Measurements from ENCODE around the gene MIB1.

Gene MIB1

GRCh38 chr18:21820033-21820810, 79.6 kb downstream of the MIB1 start:
- peak; percentile 31 for DNase-seq (ENCODE audit: low spot score)

- DNase-seq (ENCODE audit: low spot score) = no peak
Measured at GRCh38 chr18:21820811-21821143, 80.2 kb downstream of the MIB1 start.

DNA sequence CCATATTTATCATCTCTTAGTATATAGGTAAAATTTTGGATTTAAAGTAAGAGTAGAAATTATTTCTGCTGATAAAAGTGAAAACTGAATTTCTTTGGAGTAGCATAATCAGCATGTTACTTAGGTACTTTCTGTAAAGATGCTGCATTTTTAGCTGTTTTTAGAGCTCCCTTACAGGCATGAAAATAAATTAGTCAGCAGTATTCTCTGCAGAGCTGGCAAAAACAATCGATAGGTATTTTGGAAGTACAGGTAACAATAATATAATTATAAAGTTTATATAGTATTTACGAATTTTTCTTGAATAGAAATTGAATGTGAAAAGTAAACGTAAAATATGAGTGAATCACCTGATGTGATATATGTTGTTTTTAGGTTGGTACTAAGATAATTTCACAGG, 83.3 kb downstream of the MIB1 start:
- no peak for DNase-seq (ENCODE audit: low spot score)

DNA sequence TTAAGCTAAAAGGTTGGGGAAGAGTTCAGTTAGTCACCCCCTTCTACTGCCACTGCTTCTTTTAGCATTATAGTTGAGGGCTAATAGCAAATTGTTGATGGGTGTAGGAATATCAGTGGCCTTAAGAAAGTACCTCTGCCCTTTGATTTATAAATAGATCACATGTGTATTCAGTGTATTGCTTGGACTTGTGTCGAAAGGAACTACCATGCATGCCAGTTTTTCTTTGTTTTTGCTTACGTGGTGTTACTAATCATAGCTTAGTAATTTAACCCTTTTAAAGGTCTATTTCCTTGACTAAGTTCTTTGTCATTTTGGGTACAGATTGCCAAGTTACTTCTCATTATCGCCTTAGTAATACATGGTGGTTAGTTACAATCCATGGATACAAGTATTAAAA, 85.6 kb downstream of the MIB1 start:
- DNase-seq (ENCODE audit: low spot score) = no peak

DNA sequence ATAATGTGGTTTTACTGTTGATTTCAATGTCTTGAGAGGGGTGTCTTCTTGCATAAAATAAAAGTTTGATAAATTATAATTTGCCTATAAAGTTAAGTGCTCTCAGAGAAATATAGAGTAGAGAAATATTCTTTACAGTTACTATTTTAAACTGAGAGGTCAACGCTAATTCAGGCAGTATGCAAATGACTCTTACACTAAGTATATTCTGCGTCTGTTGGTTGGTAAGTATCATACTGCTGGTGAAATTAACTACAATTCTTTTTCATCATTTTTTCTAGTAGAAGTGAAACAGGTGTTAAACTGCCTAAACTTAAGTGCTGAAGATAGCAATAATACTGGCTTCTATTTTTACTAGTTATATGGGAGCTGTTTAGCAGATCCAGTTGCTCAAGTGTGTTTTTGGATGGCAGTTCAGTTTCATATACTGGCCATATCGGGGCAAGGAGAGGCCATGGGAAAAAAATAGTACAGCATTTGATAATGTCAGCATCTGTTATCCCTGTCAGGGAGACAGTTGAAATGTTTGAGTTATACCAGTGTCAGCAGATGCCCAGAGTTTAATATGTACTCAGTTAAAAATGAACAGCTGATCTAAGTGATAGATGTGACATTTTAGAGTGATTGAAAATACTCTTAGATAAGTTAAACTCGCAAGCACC, 86.2 kb downstream of the MIB1 start:
- no peak for DNase-seq (ENCODE audit: low spot score)

GRCh38 chr18:21830532-21830931, 89.9 kb downstream of the MIB1 start:
- DNase-seq (ENCODE audit: low spot score) = no peak

- peak; percentile 12 for DNase-seq (ENCODE audit: low spot score)
Measured at GRCh38 chr18:21831413-21831831, 90.8 kb downstream of the MIB1 start.

- no peak for DNase-seq (ENCODE audit: low spot score)
Measured at GRCh38 chr18:21833604-21834298, 93.2 kb downstream of the MIB1 start.

GRCh38 chr18:21834299-21834660, 93.7 kb downstream of the MIB1 start:
- DNase-seq (ENCODE audit: low spot score) = no peak

DNA sequence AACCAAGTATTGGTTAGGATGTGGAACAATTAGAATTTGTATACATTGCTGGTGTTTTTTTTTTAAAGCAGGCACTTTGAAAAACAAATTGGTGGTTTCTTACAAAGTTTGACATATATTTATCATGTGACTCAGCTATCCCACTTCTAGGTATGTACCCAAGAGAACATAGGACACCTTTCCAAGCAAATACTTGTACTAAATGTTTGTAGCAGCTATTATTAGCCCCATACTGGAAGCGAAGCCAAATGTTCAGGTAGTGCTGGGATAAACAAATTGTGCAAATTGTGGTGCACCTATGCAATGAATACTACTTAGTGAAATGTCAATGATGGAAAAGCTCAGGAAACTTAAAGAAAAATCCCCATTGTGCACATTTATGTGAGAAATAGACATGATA, 101.0 kb downstream of the MIB1 start:
- DNase-seq (ENCODE audit: low spot score) = no peak

DNA sequence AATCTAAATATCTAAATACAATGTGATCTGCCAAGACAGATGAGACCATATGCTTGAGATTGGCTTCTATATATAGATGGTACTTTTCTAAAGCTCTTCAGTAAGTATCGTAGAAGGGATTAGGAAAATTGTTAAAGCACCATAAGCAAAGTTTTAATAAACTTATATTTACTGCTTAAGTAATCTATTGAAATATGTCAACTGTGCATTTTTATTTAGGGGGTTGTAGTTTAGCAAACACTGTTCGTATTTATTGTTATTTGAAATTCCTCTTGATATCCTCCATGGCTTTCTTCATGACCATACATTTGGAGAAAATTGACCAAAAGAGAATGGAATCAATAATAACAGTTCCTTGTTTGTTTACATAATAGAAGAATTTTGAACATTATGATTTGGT, 102.7 kb downstream of the MIB1 start:
- DNase-seq (ENCODE audit: low spot score) = no peak

GRCh38 chr18:21851327-21851961, 110.9 kb downstream of the MIB1 start:
- DNase-seq (ENCODE audit: low spot score) = peak; percentile 56

DNA sequence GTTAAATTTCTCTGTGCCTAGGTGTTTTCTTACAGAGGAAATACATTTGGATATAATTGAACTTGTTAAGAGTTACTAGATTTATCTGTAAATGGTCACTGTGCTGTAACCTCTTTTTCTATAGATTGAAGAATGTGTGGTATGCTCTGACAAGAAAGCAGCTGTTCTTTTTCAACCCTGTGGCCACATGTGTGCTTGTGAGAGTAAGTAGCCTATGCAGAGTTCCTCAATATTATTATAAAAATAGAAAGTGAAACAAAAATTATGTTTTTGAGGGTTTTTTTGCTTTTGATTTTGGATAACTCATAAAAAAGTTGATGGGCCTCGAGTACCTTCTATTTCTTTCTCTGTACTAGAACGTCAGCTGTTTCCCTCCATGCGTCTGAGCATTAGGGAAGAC, 112.4 kb downstream of the MIB1 start:
- DNase-seq (ENCODE audit: low spot score) = no peak

DNA sequence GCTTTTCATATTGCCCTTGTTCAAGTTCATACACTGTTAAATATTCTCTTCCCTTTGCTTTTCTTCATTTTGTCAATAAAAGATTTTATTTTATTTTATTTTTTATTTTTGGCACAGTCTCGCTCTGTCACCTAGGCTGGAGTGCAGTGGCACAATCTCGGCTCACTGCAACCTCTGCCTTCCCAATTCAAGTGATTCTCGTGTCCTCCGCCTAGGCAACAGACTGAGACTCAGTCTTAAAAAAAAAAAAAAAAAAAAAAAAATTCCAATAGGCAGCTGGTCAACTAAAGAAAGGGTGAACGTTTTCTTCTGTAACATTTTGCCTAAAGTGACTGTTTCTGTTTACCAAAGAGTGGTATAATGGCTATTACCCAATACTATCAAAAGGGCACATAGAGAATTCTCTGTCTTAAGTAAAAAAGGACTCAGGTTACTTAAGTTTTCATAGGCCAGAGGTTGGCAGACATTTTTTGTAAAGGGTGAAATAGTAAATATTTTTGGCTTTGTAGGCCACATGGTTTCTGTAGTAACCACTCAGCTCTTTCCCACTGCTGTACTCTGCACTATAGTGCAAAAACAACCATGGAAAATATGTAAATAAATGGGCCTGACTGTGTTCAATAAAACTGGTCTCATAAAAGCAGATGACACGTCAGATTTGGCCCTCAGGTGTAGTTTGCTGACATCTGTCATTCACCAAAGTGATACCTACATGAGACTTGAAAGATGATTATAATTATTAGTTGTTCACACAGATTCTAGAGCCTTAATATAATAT, 113.4 kb downstream of the MIB1 start:
- DNase-seq (ENCODE audit: low spot score) = no peak

DNA sequence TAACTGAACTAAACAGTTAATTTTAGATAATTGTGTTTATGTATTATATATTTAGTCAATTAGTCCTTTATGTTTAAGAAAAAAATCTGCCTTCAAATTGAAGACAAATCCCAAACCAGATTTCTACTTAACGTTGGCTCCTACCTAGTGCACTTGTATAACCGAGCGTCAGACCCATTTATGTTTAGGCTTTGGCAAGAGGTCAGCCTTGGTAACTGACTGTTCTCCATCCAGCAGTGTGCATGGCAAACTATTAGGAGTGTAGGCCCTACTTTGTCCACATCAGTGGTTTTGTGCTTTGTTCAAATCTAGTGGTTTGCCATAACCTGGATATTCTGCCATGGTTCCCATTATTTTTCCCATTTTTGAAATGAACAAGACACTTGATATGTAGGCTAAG, 114.8 kb downstream of the MIB1 start:
- DNase-seq (ENCODE audit: low spot score) = no peak

GRCh38 chr18:21857871-21858270, 117.3 kb downstream of the MIB1 start:
- DNase-seq (ENCODE audit: low spot score) = no peak

- DNase-seq (ENCODE audit: low spot score) = no peak
Measured at GRCh38 chr18:21858544-21858943, 118.0 kb downstream of the MIB1 start.

DNA sequence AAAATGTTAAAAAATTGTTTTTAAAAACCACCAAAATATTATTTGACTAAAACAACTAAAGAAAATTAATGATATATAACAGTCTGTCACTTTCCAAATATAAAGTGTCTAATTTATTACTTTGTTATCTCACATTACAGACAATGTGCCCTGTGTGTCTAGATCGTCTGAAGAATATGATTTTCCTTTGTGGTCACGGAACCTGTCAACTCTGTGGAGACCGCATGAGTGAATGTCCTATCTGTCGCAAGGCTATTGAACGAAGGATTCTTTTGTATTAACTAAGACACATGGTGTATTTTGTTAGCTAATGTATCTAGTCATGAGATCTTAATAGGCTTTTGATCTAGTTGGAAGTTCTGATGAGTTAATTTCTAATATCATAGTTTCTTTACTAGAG, 123.8 kb downstream of the MIB1 start:
- DNase-seq (ENCODE audit: low spot score) = no peak

- DNase-seq (ENCODE audit: low spot score) = no peak
Measured at GRCh38 chr18:21865043-21865442, 124.5 kb downstream of the MIB1 start.

DNA sequence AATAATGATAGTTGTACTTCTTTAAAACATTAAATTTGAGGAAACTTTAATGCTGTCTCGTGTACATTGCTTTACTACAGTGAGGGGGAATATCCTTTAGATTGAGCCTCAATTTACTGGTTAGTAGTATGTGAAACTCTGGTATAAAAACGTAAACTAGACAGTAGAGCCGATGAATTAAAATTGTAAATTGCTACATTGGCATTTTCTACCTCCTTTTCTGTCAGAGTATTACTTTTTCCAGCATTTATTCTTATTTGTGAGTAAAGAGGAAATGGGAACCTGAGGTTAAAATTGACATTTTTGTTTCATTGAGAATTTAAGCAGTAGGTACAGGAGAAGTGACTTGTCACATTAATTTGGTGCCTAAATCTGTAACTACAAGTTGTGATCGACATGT, 128.2 kb downstream of the MIB1 start:
- DNase-seq (ENCODE audit: low spot score) = no peak

DNA sequence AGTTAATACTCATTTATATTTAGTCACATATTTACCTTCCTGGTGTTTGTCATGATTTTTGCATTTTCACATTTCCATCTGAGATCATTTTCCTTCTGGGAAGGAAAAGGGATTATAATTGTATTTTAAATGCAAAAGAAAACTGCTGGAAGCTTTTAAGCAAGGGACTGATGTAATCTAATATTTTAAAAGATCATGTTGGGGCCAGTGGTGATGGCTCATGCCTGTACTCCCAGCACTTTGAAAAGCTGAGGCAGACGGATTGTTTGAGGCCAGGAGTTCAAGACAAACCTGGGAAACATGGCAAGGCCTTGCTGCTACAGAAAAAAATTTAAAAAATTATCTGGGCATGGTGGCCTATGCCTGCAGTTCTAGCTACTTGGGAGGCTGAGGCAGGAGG, 149.0 kb downstream of the MIB1 start:
- DNase-seq (ENCODE audit: low spot score) = no peak
